IMR-90 (cell line): ENCODE results near the gene SMIM12. TPM values are rescaled to one million over a fixed set of nuclear protein-coding genes. Genes with fewer than 3 reads are reported as not detected.

Experiments used
- ATAC-seq: fragments of 200-7000 bp; cut with Tn5 transposase; 2 replicates; pipeline ENCODE4 v1.9.1; 2020; ENCODE audit warnings: low read depth, mild to moderate bottlenecking, moderate library complexity
- BruUV-seq: library from RNA; stranded (reverse); fragments of 400-500 nt; replicated peaks from 2 replicates; lab custom pipeline; 2021; lab: Mats Ljungman, UMichigan
- CTCF ChIA-PET: fragments of 300-600 bp; formaldehyde crosslinking; extraction: SDS; loops from one replicate; lab custom pipeline; 2021; ENCODE audit warnings: antibody characterized with exemption; lab: Yijun Ruan, JAX
- POLR2A ChIA-PET: fragments of 300-600 bp; sonication (Branson Sonifier 250); formaldehyde crosslinking; loops from one replicate; lab custom pipeline; 2022; ENCODE audit warnings: antibody characterized with exemption; ENCODE audit not compliant: unreplicated experiment; lab: Charles Lee
- DNase-seq: peaks from one replicate; pipeline ENCODE4 v3.0.0; 2013
- H2AFZ ChIP-seq: replicated peaks from 2 replicates; pipeline ENCODE3; 2013; ENCODE audit warnings: low read length, mild to moderate bottlenecking; ENCODE audit not compliant: poor library complexity
- H2AK5ac ChIP-seq: 2 replicates; pipeline ENCODE4 v1.6.1; 2013; ENCODE audit warnings: low read depth, low read length, inconsistent platforms
- H2AK9ac ChIP-seq: replicated peaks from 2 replicates; pipeline ENCODE3; 2013; ENCODE audit warnings: mild to moderate bottlenecking, low read depth, low read length, moderate library complexity; ENCODE audit not compliant: poor library complexity
- H2BK120ac ChIP-seq: 2 replicates; pipeline ENCODE4 v1.6.1; 2013; ENCODE audit warnings: low read depth, low read length, inconsistent platforms
- H2BK15ac ChIP-seq: 3 replicates; pipeline ENCODE4 v1.6.1; 2013; ENCODE audit warnings: low read depth, low read length, inconsistent platforms
- H2BK20ac ChIP-seq: 2 replicates; pipeline ENCODE4 v1.6.1; 2013; ENCODE audit warnings: low read depth, mild to moderate bottlenecking, inconsistent platforms, low read length, moderate library complexity
- H2BK5ac ChIP-seq: 2 replicates; pipeline ENCODE4 v1.6.1; 2013; ENCODE audit warnings: mild to moderate bottlenecking, low read depth, low read length, inconsistent platforms; ENCODE audit not compliant: poor library complexity, severe bottlenecking
- H3K14ac ChIP-seq: replicated peaks from 2 replicates; pipeline ENCODE4 v1.6.1; 2013; ENCODE audit warnings: low read depth, low read length, inconsistent platforms
- H3K18ac ChIP-seq: 2 replicates; pipeline ENCODE4 v1.6.1; 2013; ENCODE audit warnings: low read depth, low read length, control low read depth
- H3K23ac ChIP-seq: 2 replicates; pipeline ENCODE4 v1.6.1; 2013; ENCODE audit warnings: low read depth, low read length, inconsistent platforms
- H3K27ac ChIP-seq: 2 replicates; pipeline ENCODE4 v1.5.1; 2013; ENCODE audit warnings: mild to moderate bottlenecking, control low read depth, low read length; ENCODE audit not compliant: insufficient read depth
- H3K27me3 ChIP-seq: 2 replicates; pipeline ENCODE4 v1.6.1; 2013; ENCODE audit warnings: low read length; ENCODE audit not compliant: control insufficient read depth, insufficient read depth
- H3K36me3 ChIP-seq: 2 replicates; pipeline ENCODE4 v1.6.1; 2013; ENCODE audit warnings: low read length, mixed read lengths; ENCODE audit not compliant: control insufficient read depth, insufficient read depth
- H3K4ac ChIP-seq: 2 replicates; pipeline ENCODE4 v1.6.1; 2013; ENCODE audit warnings: low read depth, low read length, inconsistent platforms
- H3K4me1 ChIP-seq: 2 replicates; pipeline ENCODE4 v1.6.1; 2013; ENCODE audit warnings: low read length, mixed read lengths; ENCODE audit not compliant: control insufficient read depth, insufficient read depth
- H3K4me2 ChIP-seq: 2 replicates; pipeline ENCODE4 v1.6.1; 2013; ENCODE audit warnings: low read depth, mild to moderate bottlenecking, control low read depth, low read length, moderate library complexity
- H3K4me3 ChIP-seq: 2 replicates; pipeline ENCODE4 v1.5.1; 2013; ENCODE audit warnings: low read depth, mild to moderate bottlenecking, control low read depth, low read length, moderate library complexity; ENCODE audit not compliant: insufficient read depth
- H3K56ac ChIP-seq: 2 replicates; pipeline ENCODE4 v1.6.1; 2013; ENCODE audit warnings: low read length, inconsistent platforms; ENCODE audit not compliant: insufficient read depth; ENCODE audit errors: extremely low read depth
- H3K79me1 ChIP-seq, 2 experiments: 2 replicates each; pipeline ENCODE4 v1.6.1; 2013; ENCODE audit warnings: low read length in 2 of 2, inconsistent platforms in 1 of 2, low read depth in 1 of 2
- H3K9ac ChIP-seq: 2 replicates; pipeline ENCODE4 v1.6.1; 2013; ENCODE audit warnings: low read depth, low read length, control low read depth
- H3K9me1 ChIP-seq: 2 replicates; pipeline ENCODE4 v1.6.1; 2013; ENCODE audit warnings: low read length, inconsistent platforms; ENCODE audit not compliant: insufficient read depth
- H3K9me3 ChIP-seq: 2 replicates; pipeline ENCODE4 v1.6.1; 2013; ENCODE audit warnings: low read length; ENCODE audit not compliant: control insufficient read depth, insufficient read depth
- H4K20me1 ChIP-seq: 2 replicates; pipeline ENCODE4 v1.6.1; 2013; ENCODE audit warnings: low read length, inconsistent platforms; ENCODE audit not compliant: insufficient read depth
- H4K5ac ChIP-seq: 2 replicates; pipeline ENCODE4 v1.6.1; 2013; ENCODE audit warnings: mild to moderate bottlenecking, low read depth, low read length, control low read depth
- H4K8ac ChIP-seq, 2 experiments: 2 replicates each; pipeline ENCODE4 v1.6.1; 2013; ENCODE audit warnings: low read depth in 2 of 2, low read length in 2 of 2, control low read depth in 1 of 2, inconsistent platforms in 1 of 2
- H4K91ac ChIP-seq: 2 replicates; pipeline ENCODE4 v1.6.1; 2013; ENCODE audit warnings: low read depth, low read length, inconsistent platforms; ENCODE audit not compliant: insufficient read depth
- BHLHE40 ChIP-seq: fragments of 150-350 bp; IDR thresholded peaks from 2 replicates; pipeline ENCODE4 v1.6.1; 2016; ENCODE audit warnings: mild to moderate bottlenecking, low read depth, low read length
- CEBPB ChIP-seq: IDR thresholded peaks from 2 replicates; pipeline ENCODE4 v1.6.1; 2012; ENCODE audit warnings: low read depth, low read length, improper control_type of control experiment
- CHD1 ChIP-seq: IDR thresholded peaks from 2 replicates; pipeline ENCODE4 v1.6.1; 2012; ENCODE audit warnings: low read depth, low read length, improper control_type of control experiment
- CTCF ChIP-seq: conservative IDR thresholded peaks from 2 replicates; pipeline ENCODE4 v1.5.1; 2012; ENCODE audit warnings: mild to moderate bottlenecking, low read depth, low read length, improper control_type of control experiment
- ELK1 ChIP-seq: fragments of 150-350 bp; IDR thresholded peaks from 2 replicates; pipeline ENCODE4 v1.6.1; 2016; ENCODE audit warnings: low read depth, mild to moderate bottlenecking, low read length, moderate library complexity, borderline replicate concordance
- FOS ChIP-seq: fragments of 150-350 bp; IDR thresholded peaks from 2 replicates; pipeline ENCODE4 v1.6.1; 2016; ENCODE audit warnings: low read depth, low read length
- MAFK ChIP-seq: IDR thresholded peaks from 2 replicates; pipeline ENCODE4 v1.6.1; 2012; ENCODE audit warnings: low read depth, low read length, improper control_type of control experiment
- MAZ ChIP-seq: IDR thresholded peaks from 2 replicates; pipeline ENCODE4 v1.6.1; 2012; ENCODE audit warnings: low read depth, mild to moderate bottlenecking, low read length, improper control_type of control experiment, moderate library complexity, borderline replicate concordance
- MXI1 ChIP-seq: IDR thresholded peaks from 2 replicates; pipeline ENCODE4 v1.6.1; 2012; ENCODE audit warnings: low read depth, mild to moderate bottlenecking, low read length, moderate library complexity, borderline replicate concordance
- NFE2L2 ChIP-seq: fragments of 150-350 bp; IDR thresholded peaks from 2 replicates; pipeline ENCODE4 v1.6.1; 2016; ENCODE audit warnings: low read depth, mild to moderate bottlenecking, low read length
- POLR2A ChIP-seq: IDR thresholded peaks from 2 replicates; pipeline ENCODE4 v1.6.1; 2012; ENCODE audit warnings: mild to moderate bottlenecking, low read depth, low read length
- RAD21 ChIP-seq: IDR thresholded peaks from 2 replicates; pipeline ENCODE4 v1.6.1; 2012; ENCODE audit warnings: low read length, improper control_type of control experiment
- RCOR1 ChIP-seq: IDR thresholded peaks from 2 replicates; pipeline ENCODE4 v1.6.1; 2012; ENCODE audit warnings: mild to moderate bottlenecking, low read length, improper control_type of control experiment; ENCODE audit not compliant: insufficient replicate concordance
- RFX5 ChIP-seq: IDR thresholded peaks from 2 replicates; pipeline ENCODE4 v1.8.0; 2012; ENCODE audit warnings: low read depth, mild to moderate bottlenecking, low read length, moderate library complexity
- SMC3 ChIP-seq: fragments of 150-350 bp; IDR thresholded peaks from 2 replicates; pipeline ENCODE4 v1.6.1; 2016; ENCODE audit warnings: low read depth, mild to moderate bottlenecking, antibody characterized with exemption, low read length, moderate library complexity
- USF2 ChIP-seq: fragments of 150-350 bp; IDR thresholded peaks from 2 replicates; pipeline ENCODE4 v1.6.1; 2017; ENCODE audit warnings: mild to moderate bottlenecking, antibody characterized with exemption, low read length, low read depth
- WGBS, 2 experiments: methylation state at CpG; one replicate each; pipeline versions ENCODE4 v1.1.5 to v1.1.7; 2013; ENCODE audit warnings: missing lambda C conversion rate in 2 of 2; ENCODE audit not compliant: insufficient read length in 1 of 2; ENCODE audit errors: extremely low coverage in 2 of 2; 5-methylcytosine and 5-hydroxymethylcytosine counted together
- dilution Hi-C: fragments of 300-500 bp; cut with HindIII; formaldehyde crosslinking; loops from one replicate; pipeline ENCODE4 v1.14.3; 2018; ENCODE audit warnings: low sequenced_read_pairs; ENCODE audit not compliant: unreplicated experiment
- in situ Hi-C: fragments of 300-500 bp; cut with MboI; formaldehyde crosslinking; loops from 3 replicates; pipeline ENCODE4 v1.14.3; 2019; ENCODE audit warnings: low sequenced_read_pairs, inconsistent platforms, mixed read lengths
- intact Hi-C: fragments of 100-400 bp; cut with micrococcal nuclease; formaldehyde crosslinking; loops from 2 replicates; pipeline ENCODE4 v1.10.0; 2022
- polyA plus RNA-seq, 3 experiments: library from polyadenylated mRNA; depleted of rRNA; stranded (reverse); fragments of >200 nt; gene quantifications; 2 replicates each; pipeline ENCODE4 v1.2.3, GENCODE V29; 2012; ENCODE audit warnings: low replicate concordance in 1 of 3
- total RNA-seq: library from RNA; depleted of rRNA; stranded (reverse); fragments of >200 nt; gene quantifications from 2 replicates; pipeline ENCODE4 v1.2.3, GENCODE V29; 2012

Gene SMIM12
- total and polyA plus RNA-seq, 2 of the 4 experiments (the other 2 are of a cell fraction), result 31.9 to 44.4 TPM

GRCh38 chr1:34829250-34829649 is 30.3 kb downstream of the SMIM12 start:
- Histone ChIP-seq H2AK5ac (no peak overlapping the region), H3K4me1 (no peaks in the 10 kb centered on the region), H2BK5ac (no peak overlapping the region), H2BK15ac (no peak overlapping the region), H3K9me1 (no peaks in the 10 kb centered on the region; the same call in 1 of the 2 replicates), H4K91ac (no peak overlapping the region), H2AK9ac (no peak overlapping the region), H3K27me3 (no peaks in the 10 kb centered on the region), H3K27ac (no peak overlapping the region), H3K14ac (no peak overlapping the region), H3K4me3 (no peak overlapping the region), H3K79me1 (no peaks in the 10 kb centered on the region), H3K4me2 (no peak overlapping the region), H2BK20ac (no peak overlapping the region), H2BK120ac (no peak overlapping the region), H3K23ac (no peak overlapping the region), H3K18ac (no peak overlapping the region), H3K4ac (no peak overlapping the region), H3K9me3 (no peaks in the 10 kb centered on the region), H4K5ac (no peak overlapping the region), H2AFZ (no peak overlapping the region), H3K9ac (no peak overlapping the region), H3K36me3 (no peaks in the 10 kb centered on the region), H3K56ac (no peak overlapping the region), H4K20me1 (no peaks in the 10 kb centered on the region), H4K8ac (no peak overlapping the region)
- ChIA-PET POLR2A (no interaction called here), CTCF (no interaction called here)
- ATAC-seq (no peak), DNase-seq (no peak)
- no TSS peak for BruUV-seq
- dilution Hi-C loops (no loop called here), in situ Hi-C loops (no loop called here), intact Hi-C loops (no loop called here)
- TF ChIP-seq FOS, result no peak
- no peak for TF ChIP-seq CEBPB
- no peak for TF ChIP-seq CTCF
- no peak for TF ChIP-seq MAZ
- no peak for TF ChIP-seq MXI1
- no peak for TF ChIP-seq RAD21
- TF ChIP-seq BHLHE40, result no peak
- TF ChIP-seq CHD1, result no peak
- no peak for TF ChIP-seq NFE2L2
- no peak for TF ChIP-seq USF2
- no peak for TF ChIP-seq RCOR1
- no peak for TF ChIP-seq POLR2A
- no peak for TF ChIP-seq ELK1
- no peak for TF ChIP-seq MAFK
- no peak for TF ChIP-seq SMC3
- no peak for TF ChIP-seq RFX5
- WGBS, 2 experiments, result no CpG with 5 or more reads among the region's 3 CpGs
